Measurements from ENCODE around the gene PPP2R2C. TPM values are rescaled to one million over a fixed set of nuclear protein-coding genes. Genes with fewer than 3 reads are reported as not detected.

Gene PPP2R2C
- total and polyA plus RNA-seq, 5 donors from 2014 or later, result not detected

DNA sequence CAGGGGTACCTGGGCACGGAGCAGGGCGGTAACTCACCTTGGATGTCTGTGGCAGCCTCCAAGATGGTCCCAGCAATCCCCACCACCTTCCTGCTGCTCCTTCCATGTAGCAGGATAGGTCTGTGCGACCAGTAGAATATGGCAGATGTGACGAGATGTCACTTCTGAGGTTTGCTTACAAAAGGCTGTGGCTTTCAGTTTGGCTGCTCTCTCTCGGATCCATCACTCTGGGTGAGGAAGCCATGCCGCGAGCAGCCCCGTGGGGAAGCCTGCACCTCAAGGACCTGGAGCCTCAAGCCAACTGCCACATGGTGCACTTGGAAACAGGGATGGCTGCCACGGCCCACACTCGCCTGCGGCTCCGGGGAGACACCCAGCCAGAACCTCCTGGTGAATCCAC, 165.2 kb downstream of the PPP2R2C start:
- Histone ChIP-seq H3K4me3 (ENCODE audit: low read depth, low read length) (no peak overlapping the region), H3K27me3 (ENCODE audit: control insufficient read depth, insufficient read depth, low read length) (peaks cover 5% of the 10 kb centered on the region), H3K9me3 (ENCODE audit: control insufficient read depth in 2 of 2, low read length in 2 of 2) (no peaks in the 10 kb centered on the region), H3K4me1 (ENCODE audit: control insufficient read depth, insufficient read depth, low read length, poor library complexity, severe bottlenecking) (no peaks in the 10 kb centered on the region), H3K36me3 (ENCODE audit: control insufficient read depth, insufficient read depth, low read length) (no peaks in the 10 kb centered on the region), H3K27ac (ENCODE audit: insufficient read depth, low read length, poor library complexity, severe bottlenecking) (no peak overlapping the region)
- Mint-ChIP-seq H3K27me3 (peaks cover 54% of the 10 kb centered on the region), H3K9me3 (peaks cover 0 to 3% (median 0%) of the 10 kb centered on the region in 7 donors), H3K27ac (no peak overlapping the region), H3K4me1 (peaks cover 0 to 14% (median 6%) of the 10 kb centered on the region in 4 donors), H3K4me3 (no peak overlapping the region), H3K36me3 (peaks cover 7% of the 10 kb centered on the region)
- ATAC-seq (ENCODE audit: low read depth in 2 of 2) (no peak), DNase-seq (no peak)

GRCh38 chr4:6306299-6306698, 166.1 kb downstream of the PPP2R2C start:
- DNase-seq (no peak), ATAC-seq (ENCODE audit: low read depth in 2 of 2) (no peak)
- no peak overlapping the region for H3K27ac Mint-ChIP-seq
- H3K27me3 Mint-ChIP-seq, result peaks cover 45% of the 10 kb centered on the region
- peaks cover 5% of the 10 kb centered on the region for H3K27me3 ChIP-seq (ENCODE audit: control insufficient read depth, insufficient read depth, low read length)
- no peak overlapping the region for H3K4me3 Mint-ChIP-seq
- H3K36me3 Mint-ChIP-seq, result peaks cover 11% of the 10 kb centered on the region
- H3K4me3 ChIP-seq (ENCODE audit: low read depth, low read length), result no peak overlapping the region
- H3K27ac ChIP-seq (ENCODE audit: insufficient read depth, low read length, poor library complexity, severe bottlenecking), result no peak overlapping the region
- H3K4me1 ChIP-seq (ENCODE audit: control insufficient read depth, insufficient read depth, low read length, poor library complexity, severe bottlenecking), result no peaks in the 10 kb centered on the region
- H3K4me1 Mint-ChIP-seq, result peaks cover 0 to 14% (median 6%) of the 10 kb centered on the region in 4 donors
- H3K36me3 ChIP-seq (ENCODE audit: control insufficient read depth, insufficient read depth, low read length), result no peaks in the 10 kb centered on the region
- H3K9me3 ChIP-seq (ENCODE audit: control insufficient read depth in 2 of 2, low read length in 2 of 2), result no peaks in the 10 kb centered on the region
- peaks cover 0 to 3% (median 0%) of the 10 kb centered on the region in 7 donors for H3K9me3 Mint-ChIP-seq

DNA sequence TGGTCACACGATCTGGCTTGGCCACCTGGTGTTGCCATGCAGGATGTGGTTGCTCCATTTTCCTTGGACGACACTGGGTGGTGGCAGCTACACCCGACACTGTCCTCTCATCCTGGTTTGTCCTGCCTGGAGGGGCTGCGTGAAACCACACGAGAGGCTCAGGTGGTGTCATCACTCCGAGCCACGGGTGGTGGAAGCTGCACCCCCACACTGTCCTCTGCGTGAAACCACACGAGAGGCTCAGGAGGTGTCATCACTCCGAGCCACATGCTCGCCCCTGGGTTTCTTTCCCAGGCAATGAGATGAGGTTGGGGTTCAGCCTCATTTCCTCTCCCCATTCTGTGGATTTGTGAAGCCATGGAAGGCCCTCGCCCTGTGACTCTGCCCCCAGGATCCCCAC, 168.5 kb downstream of the PPP2R2C start:
- H3K4me3 ChIP-seq (ENCODE audit: low read depth, low read length), result no peak overlapping the region
- Mint-ChIP-seq H3K4me1 (peaks cover 0 to 6% (median 2%) of the 10 kb centered on the region in 4 donors), H3K27ac (no peak overlapping the region), H3K36me3 (peaks cover 20% of the 10 kb centered on the region), H3K9me3 (peaks cover 0 to 3% (median 0%) of the 10 kb centered on the region in 7 donors), H3K4me3 (no peak overlapping the region), H3K27me3 (peaks cover 25% of the 10 kb centered on the region)
- H3K4me1 ChIP-seq (ENCODE audit: control insufficient read depth, insufficient read depth, low read length, poor library complexity, severe bottlenecking), result no peaks in the 10 kb centered on the region
- H3K36me3 ChIP-seq (ENCODE audit: control insufficient read depth, insufficient read depth, low read length), result no peaks in the 10 kb centered on the region
- DNase-seq (no peak), ATAC-seq (ENCODE audit: low read depth in 2 of 2) (no peak)
- H3K27ac ChIP-seq (ENCODE audit: insufficient read depth, low read length, poor library complexity, severe bottlenecking), result no peak overlapping the region
- H3K27me3 ChIP-seq (ENCODE audit: control insufficient read depth, insufficient read depth, low read length), result peaks cover 5% of the 10 kb centered on the region
- H3K9me3 ChIP-seq (ENCODE audit: control insufficient read depth in 2 of 2, low read length in 2 of 2), result no peaks in the 10 kb centered on the region

DNA sequence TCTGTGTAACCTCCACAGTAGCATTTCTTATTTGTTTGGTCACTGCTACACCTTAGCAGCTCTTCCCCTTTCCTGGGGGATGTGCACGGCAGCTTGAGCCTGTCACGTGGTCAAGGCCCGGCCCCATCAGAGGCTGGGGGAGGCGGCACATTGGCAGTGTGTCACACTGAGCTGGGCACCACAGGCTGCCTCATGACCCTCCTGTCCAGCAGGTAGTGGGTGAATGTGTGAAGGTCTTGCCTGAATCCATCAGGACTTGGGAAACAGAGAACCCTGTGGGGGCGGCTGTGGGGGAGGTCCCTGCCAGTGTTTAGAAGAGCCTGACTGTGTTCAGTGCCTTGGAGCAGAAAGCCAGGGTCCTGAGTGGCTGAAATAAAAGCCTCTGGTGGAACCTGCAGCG, 169.5 kb downstream of the PPP2R2C start:
- no peak overlapping the region for H3K27ac ChIP-seq (ENCODE audit: insufficient read depth, low read length, poor library complexity, severe bottlenecking)
- Mint-ChIP-seq H3K27me3 (peaks cover 16% of the 10 kb centered on the region), H3K27ac (no peak overlapping the region), H3K9me3 (peaks cover 0 to 1% (median 0%) of the 10 kb centered on the region in 7 donors), H3K4me3 (no peak overlapping the region), H3K4me1 (no peaks in the 10 kb centered on the region), H3K36me3 (peaks cover 20% of the 10 kb centered on the region)
- no peak overlapping the region for H3K4me3 ChIP-seq (ENCODE audit: low read depth, low read length)
- no peak for ATAC-seq (ENCODE audit: low read depth in 2 of 2)
- H3K9me3 ChIP-seq (ENCODE audit: control insufficient read depth in 2 of 2, low read length in 2 of 2), result no peaks in the 10 kb centered on the region
- no peaks in the 10 kb centered on the region for H3K36me3 ChIP-seq (ENCODE audit: control insufficient read depth, insufficient read depth, low read length)
- H3K4me1 ChIP-seq (ENCODE audit: control insufficient read depth, insufficient read depth, low read length, poor library complexity, severe bottlenecking), result no peaks in the 10 kb centered on the region
- peaks cover 3% of the 10 kb centered on the region for H3K27me3 ChIP-seq (ENCODE audit: control insufficient read depth, insufficient read depth, low read length)
- DNase-seq, result no peak

GRCh38 chr4:6301732-6302442, 170.5 kb downstream of the PPP2R2C start:
- DNase-seq (no peak), ATAC-seq (ENCODE audit: low read depth in 2 of 2) (no peak)
- Histone ChIP-seq H3K9me3 (ENCODE audit: control insufficient read depth in 2 of 2, low read length in 2 of 2) (no peaks in the 10 kb centered on the region), H3K36me3 (ENCODE audit: control insufficient read depth, insufficient read depth, low read length) (no peaks in the 10 kb centered on the region), H3K4me1 (ENCODE audit: control insufficient read depth, insufficient read depth, low read length, poor library complexity, severe bottlenecking) (no peaks in the 10 kb centered on the region), H3K27ac (ENCODE audit: insufficient read depth, low read length, poor library complexity, severe bottlenecking) (no peak overlapping the region), H3K4me3 (ENCODE audit: low read depth, low read length) (no peak overlapping the region), H3K27me3 (ENCODE audit: control insufficient read depth, insufficient read depth, low read length) (no peaks in the 10 kb centered on the region)
- Mint-ChIP-seq H3K4me3 (no peak overlapping the region), H3K36me3 (peaks cover 25% of the 10 kb centered on the region), H3K9me3 (peaks cover 0 to 1% (median 0%) of the 10 kb centered on the region in 7 donors), H3K27ac (no peak overlapping the region), H3K4me1 (no peaks in the 10 kb centered on the region), H3K27me3 (peaks cover 7% of the 10 kb centered on the region)

- peaks cover 0 to 1% (median 0%) of the 10 kb centered on the region in 7 donors for H3K9me3 Mint-ChIP-seq
- H3K4me3 ChIP-seq (ENCODE audit: low read depth, low read length), result no peak overlapping the region
- H3K36me3 Mint-ChIP-seq, result peaks cover 25% of the 10 kb centered on the region
- H3K27ac ChIP-seq (ENCODE audit: insufficient read depth, low read length, poor library complexity, severe bottlenecking), result no peak overlapping the region
- no peaks in the 10 kb centered on the region for H3K9me3 ChIP-seq (ENCODE audit: control insufficient read depth in 2 of 2, low read length in 2 of 2)
- DNase-seq (no peak), ATAC-seq (ENCODE audit: low read depth in 2 of 2) (no peak)
- H3K4me1 Mint-ChIP-seq, result no peaks in the 10 kb centered on the region
- peak overlapping the region in 1 of 3 donors; percentile 58 for H3K27ac Mint-ChIP-seq
- H3K4me3 Mint-ChIP-seq, result no peak overlapping the region
- no peaks in the 10 kb centered on the region for H3K4me1 ChIP-seq (ENCODE audit: control insufficient read depth, insufficient read depth, low read length, poor library complexity, severe bottlenecking)
- H3K36me3 ChIP-seq (ENCODE audit: control insufficient read depth, insufficient read depth, low read length), result no peaks in the 10 kb centered on the region
- no peaks in the 10 kb centered on the region for H3K27me3 ChIP-seq (ENCODE audit: control insufficient read depth, insufficient read depth, low read length)
- H3K27me3 Mint-ChIP-seq, result no peaks in the 10 kb centered on the region
Measured at GRCh38 chr4:6301051-6301731, 171.2 kb downstream of the PPP2R2C start.

- H3K36me3 ChIP-seq (ENCODE audit: control insufficient read depth, insufficient read depth, low read length), result no peaks in the 10 kb centered on the region
- Mint-ChIP-seq H3K27ac (no peak overlapping the region), H3K4me3 (no peak overlapping the region), H3K27me3 (no peaks in the 10 kb centered on the region), H3K9me3 (peaks cover 0 to 1% (median 0%) of the 10 kb centered on the region in 7 donors), H3K4me1 (no peaks in the 10 kb centered on the region), H3K36me3 (peaks cover 25% of the 10 kb centered on the region)
- ATAC-seq (ENCODE audit: low read depth in 2 of 2) (no peak), DNase-seq (no peak)
- H3K27me3 ChIP-seq (ENCODE audit: control insufficient read depth, insufficient read depth, low read length), result no peaks in the 10 kb centered on the region
- H3K9me3 ChIP-seq (ENCODE audit: control insufficient read depth in 2 of 2, low read length in 2 of 2), result no peaks in the 10 kb centered on the region
- H3K4me3 ChIP-seq (ENCODE audit: low read depth, low read length), result no peak overlapping the region
- H3K4me1 ChIP-seq (ENCODE audit: control insufficient read depth, insufficient read depth, low read length, poor library complexity, severe bottlenecking), result no peaks in the 10 kb centered on the region
- no peak overlapping the region for H3K27ac ChIP-seq (ENCODE audit: insufficient read depth, low read length, poor library complexity, severe bottlenecking)
Measured at GRCh38 chr4:6300359-6300758, 172.1 kb downstream of the PPP2R2C start.
